Right renal pelvis (tissue), 4 donors: ENCODE results near the gene FN3K. TPM values are rescaled to one million over a fixed set of nuclear protein-coding genes. Genes with fewer than 3 reads are reported as not detected.

Source experiments
- DNase-seq, 4 donors: peaks; one replicate each; pipeline ENCODE4 v3.0.0-alpha.2; 2013; ENCODE audit warnings: low read depth in 4 of 4, low spot score in 3 of 4, missing footprints in 1 of 4
- polyA plus RNA-seq, 4 donors: library from polyadenylated mRNA; unstranded; fragments of 120-200 nt; gene quantifications; one replicate each; pipeline ENCODE4 v1.2.1, GENCODE V29; 2013; ENCODE audit not compliant: insufficient read length in 4 of 4

Gene FN3K
- polyA plus RNA-seq, 4 donors, result 20.1 to 36.3 (median 24.2) TPM

DNA sequence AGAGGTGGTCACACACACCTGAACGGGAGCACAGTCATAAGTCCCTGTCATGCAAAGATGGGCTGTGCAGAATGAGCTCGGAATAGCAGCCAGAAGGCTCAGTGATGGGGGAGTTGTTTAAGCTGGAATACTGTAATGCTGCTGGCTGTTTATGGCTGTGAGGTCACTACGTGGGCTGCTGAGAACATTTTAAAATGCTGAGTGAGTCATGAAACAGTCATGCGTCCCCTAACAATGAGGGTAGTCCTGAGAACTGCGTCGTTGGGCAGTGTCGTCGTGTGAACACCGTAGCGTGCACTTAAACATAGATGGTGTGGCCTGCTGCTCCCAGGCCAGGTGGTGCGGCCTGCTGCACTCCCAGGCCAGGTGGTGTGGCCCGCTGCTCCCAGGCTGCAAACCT, 56.1 kb downstream of the FN3K start:
- DNase-seq, result peak in 1 of 4 donors; percentile 34

DNA sequence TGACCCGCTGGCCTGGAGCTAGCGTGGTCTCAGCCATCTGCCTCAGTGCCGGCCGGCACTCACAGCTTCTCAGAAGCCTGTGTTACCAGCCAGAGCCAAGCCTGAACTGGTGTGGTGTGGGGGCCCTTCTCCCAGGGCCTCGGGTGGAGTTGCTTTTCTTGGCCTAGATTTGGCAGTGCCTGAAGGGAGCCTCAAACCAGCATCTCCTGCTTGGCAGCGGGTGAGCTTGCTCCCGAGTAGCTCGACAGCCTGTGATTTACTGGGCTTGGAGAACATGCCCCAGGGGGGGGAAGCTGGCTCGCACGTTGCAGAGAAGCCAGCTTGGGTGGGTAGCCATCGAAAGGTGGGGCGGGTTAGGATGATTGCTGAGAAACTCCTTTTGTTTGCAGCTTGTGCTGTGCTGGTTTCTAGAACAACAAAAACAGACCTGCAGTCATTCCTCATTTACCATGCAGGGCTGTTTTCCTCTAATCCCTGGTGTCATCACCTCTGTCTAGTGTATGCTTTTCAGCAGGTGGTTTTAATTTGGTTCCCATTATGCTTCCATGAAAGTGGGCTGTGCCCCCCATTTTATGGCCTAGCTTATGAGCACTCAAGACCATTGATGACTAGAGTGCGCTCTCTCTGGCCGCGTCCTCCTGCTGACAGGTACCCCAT, 58.7 kb downstream of the FN3K start:
- DNase-seq, result no peak

DNA sequence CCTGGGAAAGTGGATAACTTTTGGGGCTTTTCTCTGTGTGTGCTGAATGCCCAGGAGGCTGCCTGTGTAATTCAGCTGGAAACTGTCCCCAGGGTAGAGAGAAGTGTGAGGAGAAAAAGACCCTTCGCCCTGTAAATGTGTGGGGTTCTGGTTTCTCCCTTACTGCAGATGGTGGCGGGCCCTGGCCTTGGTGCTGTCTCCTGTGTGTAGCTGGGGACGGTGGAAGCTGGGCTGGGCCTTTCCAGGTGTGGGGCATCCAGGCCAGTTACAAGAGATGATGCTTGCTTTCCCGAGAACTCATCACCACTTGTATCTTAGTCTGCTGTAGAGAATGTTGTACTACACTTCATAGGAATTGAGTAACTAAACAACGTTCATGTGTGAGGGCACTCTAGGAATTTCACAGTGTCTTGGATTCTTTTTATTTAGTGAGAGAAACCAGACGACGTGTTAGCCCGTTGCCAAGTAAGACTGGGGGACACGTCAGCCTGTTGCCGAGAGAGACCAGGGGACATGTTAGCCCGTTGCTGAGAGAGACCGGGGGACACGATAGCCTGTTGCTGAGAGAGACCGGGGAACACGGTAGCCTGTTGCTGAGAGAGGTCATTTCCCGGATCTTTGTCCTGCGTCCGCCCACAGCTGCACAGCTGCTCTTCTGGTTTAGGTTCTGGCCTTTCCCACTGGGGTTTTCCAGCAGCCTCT, 59.5 kb downstream of the FN3K start:
- DNase-seq, result no peak

DNA sequence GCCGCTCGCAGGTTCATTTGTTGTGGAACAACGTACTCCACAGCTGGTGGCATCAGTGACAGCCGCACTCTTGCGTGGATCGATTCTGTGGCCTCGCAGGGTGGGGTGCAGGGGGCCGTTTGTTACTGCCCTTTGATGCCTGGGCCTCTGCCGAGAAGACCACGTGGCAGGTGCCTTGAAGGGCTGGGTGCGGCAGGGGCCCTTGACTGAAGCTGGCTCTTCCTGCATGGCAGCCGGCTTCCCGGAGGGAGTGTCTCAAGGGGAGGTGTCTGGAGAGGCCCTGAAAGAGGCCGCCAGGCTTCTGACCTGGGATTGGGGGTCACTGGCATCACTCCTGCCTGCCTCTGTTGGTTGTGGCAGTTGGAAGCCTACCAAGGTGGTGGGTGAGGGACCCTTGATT, 60.2 kb downstream of the FN3K start:
- no peak for DNase-seq

DNA sequence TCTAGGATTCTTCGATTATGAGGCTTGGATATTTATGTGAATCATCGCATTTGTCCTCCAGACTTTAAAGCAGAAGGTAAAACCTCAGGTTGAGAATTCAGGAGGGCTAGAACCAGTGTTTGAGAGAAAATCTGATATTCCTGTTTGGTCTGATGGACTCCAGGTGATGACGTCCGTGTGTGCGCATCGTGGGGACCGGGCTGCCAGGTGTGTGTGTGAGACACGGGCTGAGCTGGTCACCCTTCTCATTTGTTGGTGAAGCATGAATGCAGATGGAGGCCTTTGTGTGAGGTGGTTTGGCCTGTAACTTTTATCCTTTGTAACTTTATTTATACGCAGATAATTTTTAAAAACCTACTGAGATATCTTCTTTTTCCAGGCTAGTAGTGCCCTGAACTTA, 61.6 kb downstream of the FN3K start:
- DNase-seq, result no peak

DNA sequence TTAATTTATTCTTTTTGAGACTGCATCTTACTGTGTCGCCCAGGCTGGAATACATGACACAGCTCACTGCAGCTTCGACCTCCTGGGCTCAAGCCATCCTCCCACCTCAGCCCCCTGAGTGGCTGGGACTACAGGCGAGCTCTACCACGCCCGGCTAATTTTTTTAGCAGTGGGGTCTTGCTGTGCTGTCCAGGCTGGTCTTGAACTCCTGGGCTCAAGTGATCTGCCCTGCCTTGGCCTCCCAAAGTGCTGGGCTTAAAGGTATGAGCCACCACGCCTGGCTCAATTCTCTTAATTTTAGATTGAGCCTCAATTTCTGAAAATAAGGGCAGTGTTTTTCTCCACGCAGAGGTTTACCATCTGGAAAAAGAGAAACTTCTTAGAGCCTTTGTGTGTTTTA, 63.3 kb downstream of the FN3K start:
- no peak for DNase-seq

DNA sequence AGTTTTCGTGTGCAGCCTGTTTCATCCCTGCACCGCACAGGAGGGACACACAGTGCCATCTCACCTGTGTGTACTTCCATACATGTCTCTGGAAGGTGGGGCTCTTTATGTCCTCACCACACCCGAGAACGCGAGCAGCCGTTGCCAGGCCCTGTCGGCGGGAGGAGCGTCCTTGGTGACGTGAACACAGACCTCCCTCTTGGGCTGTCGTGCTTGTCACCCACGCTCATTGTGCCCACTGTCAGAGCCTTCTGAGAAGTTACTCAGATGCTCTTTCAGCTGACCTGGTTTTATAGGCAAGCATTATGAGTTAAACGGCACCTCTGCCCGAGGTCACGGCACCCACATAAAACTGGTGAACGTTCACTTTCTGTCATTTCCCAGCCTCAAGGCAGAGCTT, 64.2 kb downstream of the FN3K start:
- no peak for DNase-seq

Other genes with a start within 250 kb of the FN3K start
- 10 to 100 TPM; 39.9 to 45.0 (median 41.7) TPM for gene FOXK2, start 215.9 kb upstream of the FN3K start, polyA plus RNA-seq
- gene WDR45B, start 87.2 kb upstream of the FN3K start, polyA plus RNA-seq, result 100 to 1,000 TPM; 100 to 112 (median 109) TPM
- 10 to 100 TPM; 17.9 to 22.1 (median 19.4) TPM for gene RAB40B, start 36.9 kb upstream of the FN3K start, polyA plus RNA-seq
- 10 to 100 TPM; 41.5 to 51.9 (median 45.1) TPM for gene FN3KRP, start 18.9 kb upstream of the FN3K start, polyA plus RNA-seq
- gene TBCD, start 16.4 kb downstream of the FN3K start, polyA plus RNA-seq, result 10 to 100 TPM; 63.9 to 73.8 (median 69.0) TPM
- 1 to 10 TPM in 3 of 4 donors, under 1 TPM in 1; 0.97 to 2.6 (median 1.8) TPM for gene ZNF750, start 104.4 kb downstream of the FN3K start, polyA plus RNA-seq